CD14-positive monocyte (primary cell): ENCODE results near the gene SULT1C2. TPM values are rescaled to one million over a fixed set of nuclear protein-coding genes. Genes with fewer than 3 reads are reported as not detected.
"Not testable (repeated sequence)": the region's sequence is repeated elsewhere in the genome, so short reads cannot be mapped to it uniquely, and the experiment has no call there.

Source experiments
- DNase-seq, 3 donors: peaks; one replicate each; pipeline ENCODE4 v3.0.0-alpha.2; 2011 to 2022
- H2AFZ ChIP-seq: 2 replicates; pipeline ENCODE4 v1.6.0; 2012; ENCODE audit warnings: mild to moderate bottlenecking, low read depth, low read length, inconsistent platforms; ENCODE audit not compliant: insufficient read depth, poor library complexity, severe bottlenecking
- H3K27ac ChIP-seq, 2 donors: 1 replicate in 1 of 2; 2 replicates in 1 of 2; pipeline ENCODE4 v1.5.1; 2012 to 2013; ENCODE audit warnings: low read length in 2 of 2, control low read depth in 1 of 2, inconsistent platforms in 1 of 2, low read depth in 1 of 2, mild to moderate bottlenecking in 1 of 2
- H3K27me3 ChIP-seq, 2 donors: one replicate each; pipeline versions ENCODE4 v1.6.0 to v1.6.1; 2011 to 2013; ENCODE audit warnings: low read length in 2 of 2; ENCODE audit not compliant: control insufficient read depth in 2 of 2, insufficient read depth in 2 of 2
- H3K36me3 ChIP-seq, 2 donors: replicated peaks in 1 of 2; 1 replicate in 1 of 2; 2 replicates in 1 of 2; pipeline versions ENCODE4 v1.5.1 to v1.6.1; 2012 to 2013; ENCODE audit warnings: low read length in 2 of 2, control low read depth in 1 of 2, inconsistent platforms in 1 of 2, mild to moderate bottlenecking in 1 of 2; ENCODE audit not compliant: insufficient read depth in 2 of 2, control insufficient read depth in 1 of 2
- H3K4me1 ChIP-seq, 2 donors: 1 replicate in 1 of 2; 2 replicates in 1 of 2; pipeline versions ENCODE4 v1.5.1 to v1.6.1; 2012 to 2013; ENCODE audit warnings: low read length in 2 of 2, control low read depth in 1 of 2, inconsistent platforms in 1 of 2, mild to moderate bottlenecking in 1 of 2, moderate library complexity in 1 of 2; ENCODE audit not compliant: insufficient read depth in 2 of 2, control insufficient read depth in 1 of 2
- H3K4me2 ChIP-seq: replicated peaks from 2 replicates; pipeline ENCODE3; 2012; ENCODE audit warnings: low read length, moderate library complexity, mild to moderate bottlenecking; ENCODE audit not compliant: poor library complexity, severe bottlenecking; ENCODE audit errors: extremely low read depth
- H3K4me3 ChIP-seq, 3 experiments: fragments of 200-600 bp in 1 of 3; sonication (generic) in 1 of 3; replicated peaks in 1 of 3; 1 replicate in 2 of 3; 2 replicates in 1 of 3; pipeline ENCODE4 v1.5.1; 2011 to 2013; ENCODE audit warnings: low read length in 3 of 3, mild to moderate bottlenecking in 3 of 3, control low read depth in 2 of 3, low read depth in 2 of 3, inconsistent platforms in 1 of 3, moderate library complexity in 1 of 3
- H3K79me2 ChIP-seq: 2 replicates; pipeline ENCODE4 v1.6.0; 2012; ENCODE audit warnings: mild to moderate bottlenecking, control low read depth, inconsistent platforms, low read length, moderate library complexity; ENCODE audit not compliant: insufficient read depth
- H3K9ac ChIP-seq: 2 replicates; pipeline ENCODE4 v1.6.0; 2017; ENCODE audit warnings: low read length, mild to moderate bottlenecking; ENCODE audit not compliant: insufficient read depth, poor library complexity, severe bottlenecking
- H3K9me3 ChIP-seq, 2 donors: replicated peaks in 1 of 2; 1 replicate in 1 of 2; 2 replicates in 1 of 2; pipeline versions ENCODE4 v1.5.1 to v1.6.1; 2012 to 2013; ENCODE audit warnings: low read length in 2 of 2, control low read depth in 1 of 2; ENCODE audit not compliant: control insufficient read depth in 1 of 2, insufficient read depth in 1 of 2
- H4K20me1 ChIP-seq: 2 replicates; pipeline ENCODE4 v1.6.0; 2012; ENCODE audit warnings: mild to moderate bottlenecking, low read length, control low read depth, moderate library complexity; ENCODE audit not compliant: insufficient read depth
- H3K27ac Mint-ChIP-seq, 7 donors: one replicate each; pipeline ENCODE4 v1.8.0; 2020; ENCODE audit warnings: mild to moderate bottlenecking in 7 of 7, mixed read lengths in 7 of 7, moderate library complexity in 6 of 7, inconsistent platforms in 2 of 7
- H3K27me3 Mint-ChIP-seq, 3 donors: one replicate each; pipeline ENCODE4 v1.8.0; 2021 to 2022; ENCODE audit warnings: low read depth in 3 of 3, mild to moderate bottlenecking in 3 of 3, mixed read lengths in 3 of 3, moderate library complexity in 3 of 3, inconsistent platforms in 1 of 3
- H3K36me3 Mint-ChIP-seq, 2 donors: one replicate each; pipeline ENCODE4 v1.8.0; 2020; ENCODE audit warnings: mixed read lengths in 2 of 2, inconsistent platforms in 1 of 2, mild to moderate bottlenecking in 1 of 2
- H3K4me1 Mint-ChIP-seq: one replicate; pipeline ENCODE4 v1.8.0; 2020; ENCODE audit warnings: mild to moderate bottlenecking, mixed read lengths
- H3K4me3 Mint-ChIP-seq, 2 donors: one replicate each; pipeline ENCODE4 v1.8.0; 2020; ENCODE audit warnings: mild to moderate bottlenecking in 2 of 2, mixed read lengths in 2 of 2, moderate library complexity in 1 of 2
- H3K9me3 Mint-ChIP-seq, 7 donors: one replicate each; pipeline ENCODE4 v1.8.0; 2020 to 2022; ENCODE audit warnings: mixed read lengths in 7 of 7, mild to moderate bottlenecking in 6 of 7, moderate library complexity in 6 of 7, inconsistent platforms in 2 of 7
- WGBS: methylation state at CpG from one replicate; pipeline ENCODE4 v1.1.5; 2013; ENCODE audit warnings: missing lambda C conversion rate; ENCODE audit not compliant: insufficient coverage; 5-methylcytosine and 5-hydroxymethylcytosine counted together
- intact Hi-C, 2 donors: fragments of 100-400 bp; cut with micrococcal nuclease; formaldehyde crosslinking; loops; one replicate each; pipeline versions ENCODE4 v1.15.0 to v1.15.1; 2023
- polyA plus RNA-seq, 3 donors: library from polyadenylated mRNA; depleted of rRNA in 1 of 3; unstranded in 2 of 3; stranded (reverse) in 1 of 3; fragments of 300-500 nt in 2 of 3; fragments of >200 nt in 1 of 3; fragmentation: Illumina TruSeq in 2 of 3; gene quantifications; 1 replicate in 2 of 3; 2 replicates in 1 of 3; pipeline ENCODE4 v1.2.3, GENCODE V29; 2012 to 2021
- TF ChIP-seq, protein P1 (sequence below): fragments of 200-600 bp; IDR thresholded peaks from one replicate; pipeline ENCODE4 v1.8.0; 2022; ENCODE audit warnings: antibody characterized with exemption, mild to moderate bottlenecking

SULT1C2 gene
- polyA plus RNA-seq, 3 donors, result not detected

DNA sequence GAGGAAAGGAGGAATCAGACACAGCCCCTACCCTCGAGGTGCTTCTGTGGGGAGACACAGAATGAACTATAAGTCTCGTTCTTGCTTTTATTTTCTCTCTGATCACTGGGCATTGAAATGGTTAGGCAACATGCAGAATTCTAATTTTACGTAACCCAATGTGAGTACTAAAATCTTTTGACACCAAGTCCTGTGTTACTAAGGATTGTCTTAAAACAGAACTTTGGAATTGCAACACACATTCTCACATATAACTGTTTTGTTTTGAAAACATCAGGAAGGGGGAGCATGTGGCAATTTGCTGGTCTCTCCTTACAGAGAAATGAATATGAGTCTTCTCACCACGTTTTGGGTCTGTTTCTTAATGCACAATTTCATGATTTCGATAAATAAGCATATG, 65.4 kb downstream of the SULT1C2 start:
- Histone ChIP-seq H3K79me2 (no peaks in the 10 kb centered on the region), H3K9ac (no peak overlapping the region), H4K20me1 (no peaks in the 10 kb centered on the region), H3K27me3 (no peaks in the 10 kb centered on the region), H3K4me2 (no peak overlapping the region), H2AFZ (peak overlapping the region; percentile 61), H3K36me3 (no peaks in the 10 kb centered on the region), H3K27ac (no peak overlapping the region), H3K4me3 (no peak overlapping the region), H3K4me1 (peaks cover 0 to 8% of the 10 kb centered on the region in 2 donors), H3K9me3 (no peaks in the 10 kb centered on the region)
- intact Hi-C loops, result loop anchor here in 1 of 2 donors (5.0 kb wide), 1 partner anchor 228 kb away; no protein-coding TSS in a partner anchor
- TF ChIP-seq, protein P1, sequence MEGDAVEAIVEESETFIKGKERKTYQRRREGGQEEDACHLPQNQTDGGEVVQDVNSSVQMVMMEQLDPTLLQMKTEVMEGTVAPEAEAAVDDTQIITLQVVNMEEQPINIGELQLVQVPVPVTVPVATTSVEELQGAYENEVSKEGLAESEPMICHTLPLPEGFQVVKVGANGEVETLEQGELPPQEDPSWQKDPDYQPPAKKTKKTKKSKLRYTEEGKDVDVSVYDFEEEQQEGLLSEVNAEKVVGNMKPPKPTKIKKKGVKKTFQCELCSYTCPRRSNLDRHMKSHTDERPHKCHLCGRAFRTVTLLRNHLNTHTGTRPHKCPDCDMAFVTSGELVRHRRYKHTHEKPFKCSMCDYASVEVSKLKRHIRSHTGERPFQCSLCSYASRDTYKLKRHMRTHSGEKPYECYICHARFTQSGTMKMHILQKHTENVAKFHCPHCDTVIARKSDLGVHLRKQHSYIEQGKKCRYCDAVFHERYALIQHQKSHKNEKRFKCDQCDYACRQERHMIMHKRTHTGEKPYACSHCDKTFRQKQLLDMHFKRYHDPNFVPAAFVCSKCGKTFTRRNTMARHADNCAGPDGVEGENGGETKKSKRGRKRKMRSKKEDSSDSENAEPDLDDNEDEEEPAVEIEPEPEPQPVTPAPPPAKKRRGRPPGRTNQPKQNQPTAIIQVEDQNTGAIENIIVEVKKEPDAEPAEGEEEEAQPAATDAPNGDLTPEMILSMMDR, result no peak
- peaks cover 0 to 4% (median 2%) of the 10 kb centered on the region in 7 donors for H3K9me3 Mint-ChIP-seq
- H3K4me3 Mint-ChIP-seq, result peak overlapping the region in 1 of 2 donors; percentile 14
- H3K27me3 Mint-ChIP-seq, result peaks cover 0 to 2% (median 1%) of the 10 kb centered on the region in 3 donors
- WGBS, result 0% methylated on average over 1 of the region's 5 CpGs
- peak in 2 of 3 donors; percentile 4 to 57 for DNase-seq
- H3K36me3 Mint-ChIP-seq, result no peaks in the 10 kb centered on the region
- peak overlapping the region in 2 of 7 donors; percentile 53 to 63 for H3K27ac Mint-ChIP-seq
- peaks cover 14% of the 10 kb centered on the region for H3K4me1 Mint-ChIP-seq

- H3K27ac Mint-ChIP-seq, result no peak overlapping the region
- no peak overlapping the region for H3K4me3 Mint-ChIP-seq
- Histone ChIP-seq H4K20me1 (no peaks in the 10 kb centered on the region), H3K79me2 (no peaks in the 10 kb centered on the region), H2AFZ (no peak overlapping the region), H3K27me3 (no peaks in the 10 kb centered on the region), H3K4me2 (no peak overlapping the region), H3K4me1 (peaks cover 0 to 8% of the 10 kb centered on the region in 2 donors), H3K4me3 (no peak overlapping the region), H3K9me3 (no peaks in the 10 kb centered on the region), H3K36me3 (no peaks in the 10 kb centered on the region), H3K27ac (no peak overlapping the region), H3K9ac (no peak overlapping the region)
- TF ChIP-seq, protein P1, result no peak
- H3K36me3 Mint-ChIP-seq, result no peaks in the 10 kb centered on the region
- DNase-seq, result no peak
- WGBS, result 100% methylated on average over 1 of the region's 2 CpGs
- peaks cover 18% of the 10 kb centered on the region for H3K4me1 Mint-ChIP-seq
- H3K27me3 Mint-ChIP-seq, result peaks cover 0 to 2% (median 1%) of the 10 kb centered on the region in 3 donors
- intact Hi-C loops, result no loop called here
- peaks cover 0 to 6% (median 2%) of the 10 kb centered on the region in 7 donors for H3K9me3 Mint-ChIP-seq
Observed at GRCh38 chr2:108355906-108356734, 67.4 kb downstream of the SULT1C2 start.

DNA sequence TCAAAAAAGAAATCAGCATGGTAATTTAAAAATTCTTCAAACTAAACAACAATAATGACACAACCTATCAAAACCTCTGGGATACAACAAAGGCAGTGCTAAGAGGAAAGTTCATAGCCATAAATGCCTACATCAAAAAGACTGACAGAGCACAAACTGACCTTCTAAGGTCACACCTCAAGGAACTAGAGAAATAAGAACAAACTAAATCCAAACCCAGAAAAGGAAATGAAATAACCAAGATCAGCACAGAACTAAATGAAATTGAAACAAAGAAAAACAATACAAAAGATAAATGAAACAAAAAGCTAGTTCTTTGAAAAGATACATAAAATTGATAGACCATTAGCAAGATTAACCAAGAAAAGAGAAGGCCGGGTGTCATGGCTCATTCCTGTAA, 70.6 kb downstream of the SULT1C2 start:
- intact Hi-C loops, H3K4me3 Mint-ChIP-seq, H3K27me3 ChIP-seq, H3K9me3 Mint-ChIP-seq, H3K27ac ChIP-seq, H3K4me1 ChIP-seq, DNase-seq, H3K9ac ChIP-seq, H3K27me3 Mint-ChIP-seq, H3K36me3 ChIP-seq, H3K36me3 Mint-ChIP-seq, H3K4me3 ChIP-seq, H4K20me1 ChIP-seq, H2AFZ ChIP-seq, H3K79me2 ChIP-seq, H3K27ac Mint-ChIP-seq, H3K9me3 ChIP-seq, H3K4me2 ChIP-seq: not testable (repeated sequence)
- no CpG with 5 or more reads among the region's 1 CpG for WGBS
- H3K4me1 Mint-ChIP-seq, result peaks cover 21% of the 10 kb centered on the region
